GM18867 (cell line): ENCODE measurements around the gene SH3PXD2A.

Experiments used
- ATAC-seq: cut with Tn5 transposase; IDR thresholded peaks from one replicate; pipeline ENCODE4 v1.9.1; 2021; ENCODE audit warnings: mild to moderate bottlenecking, moderate library complexity; ENCODE audit not compliant: unreplicated experiment

Gene SH3PXD2A

DNA sequence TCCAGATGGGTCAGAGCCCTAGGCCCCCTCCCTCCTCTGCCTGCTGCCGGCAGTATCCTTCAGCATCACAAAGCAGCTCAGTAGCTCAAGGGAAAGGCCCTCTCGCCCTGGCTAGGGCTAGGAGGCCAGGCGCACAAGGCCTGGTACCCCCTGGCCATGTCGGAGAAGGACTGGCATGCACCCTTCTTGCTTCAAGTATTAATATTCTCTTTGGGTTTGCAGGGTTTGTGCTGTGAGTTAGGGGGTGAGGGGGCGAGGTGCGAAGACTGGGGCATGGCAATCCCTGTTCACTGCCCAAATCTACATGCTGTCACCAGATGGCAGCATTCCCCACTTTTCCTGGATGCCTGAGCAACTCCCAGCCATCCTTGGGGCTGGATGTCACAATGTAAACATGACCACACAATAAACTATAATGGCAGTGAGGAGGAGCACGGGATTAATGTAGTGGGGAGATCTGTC lies 256.7 kb downstream of the SH3PXD2A start:
- no peak for ATAC-seq

DNA sequence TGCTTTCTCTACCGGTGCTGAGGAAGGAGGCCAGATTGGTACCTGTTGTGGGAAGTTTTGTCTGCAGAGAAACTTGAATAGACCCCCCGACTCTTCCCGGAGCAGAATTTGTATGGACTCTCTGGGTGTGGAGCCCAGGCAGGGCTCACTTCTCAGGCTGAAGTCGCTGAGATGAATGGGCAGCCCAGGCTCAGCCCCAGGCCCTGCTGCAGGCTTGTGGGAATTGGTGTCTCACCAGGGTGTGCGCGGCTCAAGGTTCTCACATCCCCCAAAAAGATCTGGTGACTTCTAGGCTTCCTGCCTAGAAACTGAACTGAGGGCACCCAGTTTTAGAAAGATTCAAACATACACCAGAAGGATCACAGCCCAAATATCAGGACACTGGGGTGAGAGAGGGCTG lies 258.4 kb downstream of the SH3PXD2A start:
- no peak for ATAC-seq

DNA sequence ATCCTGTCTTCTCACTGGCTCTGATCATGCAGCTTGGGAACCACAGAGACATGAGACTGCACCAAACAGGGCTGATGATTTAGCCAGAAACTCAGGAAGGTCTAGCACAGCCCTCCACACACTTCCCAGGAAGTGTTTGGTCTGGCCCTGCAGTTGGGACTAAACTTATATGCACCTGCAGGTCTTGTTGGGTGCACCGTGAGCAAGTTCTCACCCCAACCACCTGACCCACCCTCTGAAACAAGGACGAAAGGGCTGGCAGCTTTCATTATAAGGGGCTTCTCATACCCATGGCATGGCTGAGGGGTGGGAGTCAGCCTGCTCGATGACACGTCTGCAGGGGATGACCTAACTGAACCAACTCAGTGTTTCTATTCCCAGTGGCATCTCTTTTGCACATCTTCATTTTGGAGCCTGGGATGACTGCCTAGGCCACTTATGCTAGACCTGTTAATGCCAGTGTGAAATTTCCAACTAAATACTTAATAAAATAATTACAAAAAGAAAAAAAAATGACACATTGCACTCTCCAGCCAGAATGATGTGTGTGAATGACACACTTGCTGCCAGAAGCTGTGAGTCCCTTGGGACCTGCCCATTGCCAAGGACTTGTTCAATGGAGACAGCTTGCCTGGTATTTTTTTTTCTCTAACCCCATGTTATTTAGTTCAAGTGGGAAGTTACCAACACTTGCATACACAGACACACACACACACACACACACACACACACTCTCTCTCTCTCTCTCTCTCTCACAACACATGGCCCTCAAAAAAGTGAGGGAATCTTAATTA lies 259.2 kb downstream of the SH3PXD2A start:
- ATAC-seq = no peak

DNA sequence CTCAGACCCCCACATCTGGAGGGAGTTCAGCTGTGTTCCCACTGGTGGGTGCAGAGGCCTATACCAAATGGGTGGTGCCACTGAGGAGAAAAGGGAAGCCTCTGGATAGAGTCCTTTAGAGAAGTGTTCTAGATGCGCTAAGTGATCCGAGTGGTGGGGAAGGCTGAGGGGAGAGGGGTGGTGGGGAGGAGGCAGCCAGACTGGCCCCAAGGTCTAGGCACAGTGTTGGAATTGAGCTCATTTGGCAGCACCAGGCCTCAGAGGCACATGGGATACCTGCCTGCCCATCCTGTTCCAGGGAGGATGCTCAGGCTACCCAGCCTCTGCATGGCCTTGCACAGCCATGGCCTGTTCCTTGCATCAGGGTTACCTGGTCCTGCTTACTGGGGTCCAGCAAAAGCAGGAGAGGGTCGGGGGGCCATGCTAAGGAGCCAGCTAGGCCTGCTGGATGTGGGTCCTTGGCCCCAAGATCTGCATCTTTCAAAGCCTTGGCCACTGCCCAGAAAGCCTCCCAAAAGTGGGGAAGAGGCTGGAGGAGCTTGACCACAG lies 262.3 kb downstream of the SH3PXD2A start:
- ATAC-seq = no peak

DNA sequence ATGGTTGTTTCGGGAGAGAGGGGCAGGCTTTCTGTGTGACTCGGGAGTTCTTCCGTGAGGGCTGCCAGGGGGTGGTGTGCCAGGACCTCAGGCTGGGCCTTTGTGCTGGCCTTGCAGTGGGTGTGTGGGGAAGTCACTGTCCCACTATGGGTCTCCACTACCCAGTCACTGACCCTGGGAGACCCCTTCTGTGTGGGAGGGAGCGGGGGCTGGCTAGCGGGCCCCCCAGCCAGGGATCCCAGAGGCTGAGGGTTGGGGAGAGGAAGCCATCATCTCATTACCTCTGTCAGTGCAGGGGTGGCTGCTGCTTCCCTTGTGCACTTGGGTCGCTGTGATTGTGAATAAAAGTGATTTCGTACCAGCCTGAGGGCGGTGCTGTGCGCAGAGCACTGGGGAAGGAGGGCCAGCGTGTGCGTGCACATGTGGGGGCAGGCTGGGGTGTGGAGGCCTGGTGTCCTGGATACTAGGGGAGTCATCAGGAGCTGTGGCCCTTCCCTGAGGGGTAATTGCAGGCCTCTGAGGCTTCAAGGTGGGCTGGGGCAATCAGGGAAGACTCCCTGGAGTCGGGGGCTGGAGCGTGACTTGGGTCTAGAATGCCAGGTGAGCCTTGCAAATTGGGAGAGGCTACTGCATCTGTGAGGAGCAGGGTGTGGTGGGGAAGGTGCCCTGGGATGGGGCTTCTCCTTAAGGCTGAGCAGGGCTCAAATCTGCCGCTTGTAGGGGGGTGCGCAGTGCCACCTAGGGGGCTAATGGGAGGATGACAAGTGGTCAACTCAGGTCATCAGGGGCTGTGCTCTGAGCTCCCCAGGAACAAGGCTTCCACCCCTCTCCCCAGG lies 263.0 kb downstream of the SH3PXD2A start:
- ATAC-seq = no peak

DNA sequence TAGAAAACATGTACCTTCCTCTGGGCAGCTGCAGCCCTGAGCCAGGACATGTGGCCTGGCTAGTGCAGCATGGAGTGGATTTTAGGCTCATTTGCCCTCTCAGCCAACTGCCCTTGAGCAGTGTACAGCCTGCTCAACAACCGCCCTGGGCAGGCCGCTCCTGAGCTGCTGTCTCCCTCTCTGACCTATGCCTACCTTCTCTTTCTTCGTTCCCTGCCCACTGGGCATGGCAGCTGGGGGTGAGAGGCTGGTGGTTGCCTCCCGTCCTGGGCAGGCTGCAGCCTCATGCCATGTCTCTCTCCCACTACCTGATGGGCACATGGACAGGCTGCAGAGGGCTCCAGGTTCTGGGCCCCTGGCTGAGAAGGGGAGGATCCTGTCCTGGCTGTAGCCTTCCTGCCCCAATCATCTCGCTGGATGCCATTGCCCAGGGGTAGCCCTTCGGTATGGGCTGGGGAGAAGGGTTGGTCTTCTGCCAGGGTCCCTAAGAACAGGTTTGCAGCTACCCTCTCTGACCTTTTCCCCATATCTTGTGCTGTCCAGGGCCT lies 264.6 kb downstream of the SH3PXD2A start:
- ATAC-seq = no peak

DNA sequence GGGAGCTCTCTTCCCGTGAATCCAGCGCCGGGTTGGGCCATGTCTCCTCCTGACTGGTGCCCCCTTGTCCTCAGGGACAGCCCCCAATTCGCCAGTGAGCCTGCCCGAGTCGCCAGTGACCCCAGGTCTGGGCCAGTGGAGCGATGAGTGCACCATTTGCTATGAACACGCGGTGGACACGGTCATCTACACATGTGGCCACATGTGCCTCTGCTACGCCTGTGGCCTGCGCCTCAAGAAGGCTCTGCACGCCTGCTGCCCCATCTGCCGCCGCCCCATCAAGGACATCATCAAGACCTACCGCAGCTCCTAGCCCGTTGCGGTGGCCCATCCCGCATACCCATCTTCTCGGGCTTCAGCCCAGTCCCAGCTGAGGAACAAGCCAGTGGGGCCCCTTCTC lies 265.3 kb downstream of the SH3PXD2A start:
- ATAC-seq = no peak

DNA sequence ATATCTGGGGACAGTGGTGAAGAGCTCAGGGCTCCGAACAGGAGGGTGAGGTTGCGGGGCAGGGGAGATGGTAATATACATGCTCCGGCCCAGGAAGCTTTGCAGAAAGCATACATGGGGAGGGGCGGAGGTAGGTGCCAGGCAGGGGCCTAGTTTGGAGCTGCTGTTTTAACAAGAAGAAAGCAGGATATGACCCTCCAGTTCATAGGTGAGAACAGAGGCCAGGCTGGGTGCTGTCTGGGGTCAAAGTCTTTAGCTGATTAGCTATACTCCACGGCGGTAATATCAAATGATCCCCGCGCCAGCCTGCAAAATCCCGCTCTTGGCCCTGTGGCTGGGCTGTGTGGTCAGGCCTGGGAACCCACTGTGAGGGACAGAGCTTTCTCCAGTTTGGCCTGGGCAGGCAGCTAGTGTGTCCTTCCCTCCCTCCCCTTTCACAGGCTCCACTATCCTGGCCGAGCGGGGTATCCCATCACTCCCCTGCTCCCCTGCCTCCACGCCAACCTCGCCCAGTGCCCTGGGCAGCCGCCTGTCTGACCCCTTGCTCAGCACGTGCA lies 266.2 kb downstream of the SH3PXD2A start:
- no peak for ATAC-seq

DNA sequence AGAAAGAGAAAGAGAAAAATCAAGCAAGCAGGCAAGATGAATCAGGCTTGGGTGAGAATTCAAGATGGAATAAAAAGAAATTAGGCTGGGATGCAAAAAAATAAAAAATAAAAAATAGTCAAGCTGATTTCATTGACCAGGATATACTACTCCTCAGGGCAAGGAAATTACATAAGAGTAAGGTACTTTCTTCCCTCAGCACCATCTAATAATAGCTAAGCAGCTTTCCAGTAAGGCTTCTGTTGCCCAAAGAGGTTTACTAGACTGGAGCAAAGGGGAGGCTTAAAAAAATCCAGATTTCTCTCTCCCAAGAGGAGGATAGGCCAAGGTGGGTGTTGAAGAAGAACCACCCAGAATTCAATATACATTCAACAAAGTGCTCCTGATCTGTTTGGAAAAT lies 268.3 kb downstream of the SH3PXD2A start:
- ATAC-seq = no peak

DNA sequence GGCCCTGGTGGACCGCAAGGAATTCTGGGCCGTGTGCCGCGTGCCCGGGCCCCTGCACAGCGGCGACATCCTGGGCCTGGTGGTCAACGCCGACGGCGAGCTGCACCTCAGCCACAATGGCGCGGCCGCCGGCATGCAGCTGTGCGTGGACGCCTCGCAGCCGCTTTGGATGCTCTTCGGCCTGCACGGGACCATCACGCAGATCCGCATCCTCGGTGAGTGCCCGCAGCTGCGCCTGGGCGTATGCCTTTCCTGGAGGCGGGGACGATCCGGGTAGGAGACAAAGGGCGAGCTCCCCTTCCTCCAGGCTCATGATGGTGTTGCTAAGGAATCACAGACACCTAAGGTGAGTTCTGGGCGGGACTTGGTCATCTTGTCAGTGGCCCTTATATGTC lies 270.4 kb downstream of the SH3PXD2A start:
- no peak for ATAC-seq

DNA sequence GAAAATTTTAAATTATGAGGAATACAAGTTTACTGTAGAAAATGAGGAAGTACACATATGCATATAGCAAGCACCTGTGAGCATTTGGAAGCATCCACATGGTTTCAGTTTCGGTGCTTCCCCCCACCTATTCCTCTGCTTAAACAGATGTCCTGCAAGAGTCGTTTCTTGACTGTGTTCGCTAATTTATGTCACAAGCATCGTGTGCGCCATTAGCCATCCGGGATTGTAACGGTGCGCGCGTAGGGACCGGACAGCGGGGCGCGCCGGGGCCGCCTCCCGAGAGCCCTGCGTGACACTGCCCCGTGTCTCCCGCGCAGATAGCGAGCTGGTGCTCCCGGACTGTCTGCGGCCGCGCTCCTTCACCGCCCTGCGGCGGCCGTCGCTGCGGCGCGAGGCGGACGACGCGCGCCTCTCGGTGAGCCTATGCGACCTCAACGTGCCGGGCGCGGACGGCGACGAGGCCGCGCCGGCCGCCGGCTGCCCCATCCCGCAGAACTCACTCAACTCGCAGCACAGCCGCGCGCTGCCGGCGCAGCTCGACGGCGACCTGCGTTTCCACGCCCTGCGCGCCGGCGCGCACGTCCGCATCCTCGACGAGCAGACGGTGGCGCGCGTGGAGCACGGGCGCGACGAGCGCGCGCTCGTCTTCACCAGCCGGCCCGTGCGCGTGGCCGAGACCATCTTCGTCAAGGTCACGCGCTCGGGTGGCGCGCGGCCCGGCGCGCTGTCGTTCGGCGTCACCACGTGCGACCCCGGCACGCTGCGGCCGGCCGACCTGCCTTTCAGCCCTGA lies 271.0 kb downstream of the SH3PXD2A start:
- no peak for ATAC-seq

DNA sequence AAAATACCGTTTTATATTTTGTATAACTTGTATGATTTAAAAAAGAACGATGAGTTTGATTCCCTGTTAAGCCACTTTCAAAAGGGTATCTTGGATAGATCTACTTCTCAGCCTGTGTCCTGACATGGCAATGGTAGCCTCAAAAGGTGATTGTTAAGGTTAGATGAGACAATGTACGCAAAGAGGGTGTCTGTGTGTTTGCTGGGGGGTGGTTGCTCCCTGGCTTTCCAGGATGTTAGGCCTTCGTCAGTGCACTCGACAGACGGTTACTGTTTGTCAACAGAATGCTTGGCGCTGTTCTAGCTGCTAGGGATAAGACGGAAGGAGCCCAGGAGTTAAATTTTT lies 271.5 kb downstream of the SH3PXD2A start:
- ATAC-seq = no peak

DNA sequence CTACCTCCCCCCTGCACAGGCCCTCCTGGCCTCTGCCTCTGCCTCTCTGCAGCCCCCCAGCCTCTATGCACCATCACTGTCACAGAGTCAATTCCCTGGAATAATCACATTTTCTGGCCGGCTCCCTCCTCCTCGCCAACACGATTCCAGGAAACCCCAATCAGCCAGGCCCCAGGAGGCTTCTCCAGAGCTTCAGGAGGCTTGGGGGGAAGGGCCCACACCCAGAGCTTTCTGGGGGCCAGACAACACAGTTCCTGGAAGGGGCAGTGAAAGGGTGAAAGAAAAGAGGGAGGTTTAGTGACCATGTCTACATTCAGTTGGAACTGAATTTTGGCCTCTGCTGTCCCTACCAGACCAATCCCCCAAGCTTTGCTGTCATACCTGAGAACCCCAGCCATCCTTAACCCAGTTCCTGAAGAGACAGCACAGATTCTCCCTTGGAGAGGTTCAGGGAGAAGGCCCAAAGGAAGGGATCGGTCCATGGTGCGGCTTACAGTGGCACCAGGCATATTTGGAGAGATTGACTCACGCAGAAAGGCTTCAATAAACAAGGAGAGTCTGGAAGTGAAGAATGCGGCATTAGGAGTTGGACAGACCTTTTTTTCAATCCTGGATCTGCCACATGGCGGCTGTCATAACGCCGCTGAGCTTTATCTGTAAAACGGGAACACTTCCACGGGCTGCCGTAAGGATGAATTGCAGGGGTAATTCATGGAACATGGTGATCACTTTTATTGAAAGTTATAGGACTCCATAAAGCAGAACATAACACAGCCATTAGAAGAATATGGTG lies 272.8 kb downstream of the SH3PXD2A start:
- no peak for ATAC-seq

DNA sequence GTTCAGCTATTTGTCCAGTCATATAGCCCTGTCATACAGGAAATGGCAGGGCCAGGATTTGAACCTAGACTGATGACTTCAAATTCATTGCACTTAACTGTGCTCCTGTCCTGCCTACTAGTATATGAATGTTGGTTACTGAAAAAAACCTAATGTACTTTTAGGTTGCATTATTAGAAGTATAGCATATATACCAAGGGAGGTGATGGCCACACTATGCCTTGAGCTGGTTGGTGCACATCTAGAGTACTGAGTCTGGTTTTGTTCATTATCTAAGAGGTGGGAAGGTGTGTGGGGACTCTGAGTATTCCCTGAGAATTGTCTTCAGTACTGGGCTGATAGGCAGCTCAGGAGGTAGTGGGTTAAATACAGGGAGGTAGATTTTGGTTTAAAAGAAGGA lies 273.9 kb downstream of the SH3PXD2A start:
- no peak for ATAC-seq

DNA sequence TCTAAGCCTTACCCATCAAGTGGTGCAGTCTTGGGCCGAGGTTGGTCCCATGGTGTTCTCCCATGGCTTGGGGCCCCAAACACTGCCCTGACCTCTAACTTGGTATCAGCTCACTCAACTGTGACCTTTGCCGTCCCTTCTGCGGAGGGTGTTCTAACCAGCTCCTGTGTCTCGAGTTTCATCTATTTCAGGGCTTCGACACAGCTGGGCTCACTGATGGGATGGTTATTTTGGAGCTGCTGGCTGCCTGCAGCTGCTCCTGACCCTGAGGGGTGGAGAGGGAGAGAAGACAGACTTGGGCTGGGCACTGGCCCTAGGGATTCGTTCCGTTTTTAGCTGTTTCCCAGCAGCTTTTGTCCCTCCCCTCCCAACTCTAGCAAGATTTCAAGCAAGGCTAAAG lies 274.9 kb downstream of the SH3PXD2A start:
- no peak for ATAC-seq

DNA sequence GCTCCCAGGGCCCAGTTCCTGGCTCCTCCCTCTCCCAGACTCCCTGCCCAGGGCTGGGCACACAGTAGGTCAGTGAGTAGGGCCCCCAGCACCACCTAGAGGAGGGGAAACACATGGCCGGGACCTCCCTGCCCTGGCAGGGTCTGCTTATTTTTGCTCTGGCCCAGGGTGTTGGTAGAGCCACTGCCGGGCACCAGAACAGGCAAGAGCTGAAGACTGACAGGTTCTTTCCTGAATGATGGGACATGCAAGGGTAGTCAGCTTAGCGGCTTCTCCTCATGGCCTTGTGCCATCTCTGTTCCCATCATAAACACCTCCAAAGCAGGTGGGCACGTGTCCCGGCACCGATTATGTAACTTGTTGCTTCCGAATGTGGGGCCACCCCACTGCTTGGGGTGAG lies 275.4 kb downstream of the SH3PXD2A start:
- no peak for ATAC-seq

DNA sequence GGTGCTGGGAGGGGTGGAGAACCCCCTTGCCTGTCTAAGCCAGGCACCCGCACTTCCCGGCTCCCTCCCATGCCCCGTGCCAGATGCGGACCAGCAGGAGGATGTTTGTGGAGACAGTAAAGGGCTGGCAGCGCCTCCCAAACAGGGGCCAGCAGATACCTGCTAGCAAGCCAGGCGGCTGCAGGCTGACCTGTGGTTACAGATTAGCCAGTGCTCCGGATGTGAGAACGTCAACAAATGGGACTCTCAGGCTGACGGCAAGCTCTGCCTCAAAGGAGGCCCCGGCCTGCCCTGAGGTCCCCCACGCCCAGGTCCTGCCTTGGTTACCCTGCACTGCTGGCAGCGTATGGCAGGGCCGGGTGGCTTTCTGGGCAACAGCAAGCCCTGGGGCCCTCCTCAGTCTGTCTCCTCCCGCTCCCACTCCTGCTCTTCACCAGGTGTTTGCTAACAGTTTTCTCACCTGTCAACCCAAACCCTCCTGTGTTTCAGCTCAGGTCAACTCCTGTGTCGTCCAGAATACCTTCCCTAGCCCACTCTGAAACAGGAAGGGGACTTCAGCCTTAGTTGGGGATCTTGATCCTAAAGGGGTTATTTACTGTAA lies 276.5 kb downstream of the SH3PXD2A start:
- peak; percentile 75 for ATAC-seq

DNA sequence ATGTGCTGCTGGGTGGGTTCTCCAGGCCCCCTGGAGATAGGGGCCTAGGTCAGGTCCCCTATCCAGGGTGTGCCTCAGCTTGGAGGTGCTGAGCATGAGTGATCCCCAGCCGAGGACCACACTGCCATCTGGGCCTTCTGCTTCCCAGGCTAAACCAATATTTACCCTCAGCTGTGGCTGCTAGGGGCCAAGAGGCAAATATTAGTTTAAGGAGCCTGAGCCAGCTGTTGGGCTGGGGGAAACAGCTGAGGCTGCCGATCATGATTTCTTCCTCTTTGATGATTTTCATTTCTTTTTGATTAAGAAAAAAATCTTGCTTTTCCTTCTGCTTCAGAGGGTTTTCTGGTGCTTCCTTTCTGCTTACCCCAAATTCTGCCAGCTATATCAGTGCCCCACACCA lies 278.5 kb downstream of the SH3PXD2A start:
- ATAC-seq = no peak

DNA sequence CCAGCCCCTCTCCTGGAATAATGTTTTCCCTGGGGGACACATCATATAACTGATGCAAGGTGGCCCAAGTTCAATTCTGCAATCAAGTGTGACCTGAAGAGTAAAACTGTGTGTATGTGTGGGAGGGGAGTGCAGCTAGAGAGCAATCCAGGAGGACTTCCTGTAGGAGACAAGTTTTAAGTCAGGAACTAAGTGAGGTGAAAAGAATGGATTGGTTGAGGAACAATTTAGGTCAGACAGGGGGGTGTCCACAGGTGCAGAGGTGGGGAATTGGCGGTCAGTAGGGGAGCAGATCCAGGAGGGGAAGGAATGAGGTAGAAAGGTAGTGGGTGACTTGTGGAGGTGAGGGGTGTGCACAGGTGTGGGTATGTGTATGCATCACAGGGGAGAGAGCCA lies 279.3 kb downstream of the SH3PXD2A start:
- no peak for ATAC-seq
